NB4 (cell line): ENCODE data around the gene TAPT1.

ENCODE experiments used
- CTCF ChIP-seq: IDR thresholded peaks from one replicate; pipeline ENCODE4 v1.5.1; 2012; ENCODE audit warnings: low read depth, low read length
- POLR2A ChIP-seq: IDR thresholded peaks from 2 replicates; pipeline ENCODE4 v1.6.1; 2011; ENCODE audit warnings: mild to moderate bottlenecking; ENCODE audit not compliant: insufficient read length; ENCODE audit errors: extremely low read depth

- TF ChIP-seq CTCF (no peak), POLR2A (no peak)
Measured at GRCh38 chr4:16192631-16193518, 33.4 kb downstream of the TAPT1 start.
